ENCODE measurements around the gene CEBPZOS.
A peak's percentile ranks its signal among the peaks of the same experiment; 100 is the strongest.
"Not testable (repeated sequence)": the region's sequence is repeated elsewhere in the genome, so short reads cannot be mapped to it uniquely, and the experiment has no call there.

CEBPZOS gene

GRCh38 chr2:37219046-37219445 lies 22.8 kb downstream of the CEBPZOS start:
- H2AFZ ChIP-seq (ENCODE audit: low read depth, low read length) = no peak overlapping the region
- H3K9me3 ChIP-seq (ENCODE audit: control insufficient read depth, low read length) = no peaks in the 10 kb centered on the region
- H3K27me3 ChIP-seq (ENCODE audit: control insufficient read depth in 1 of 2, insufficient read depth in 1 of 2, low read length in 2 of 2) = no peaks in the 10 kb centered on the region
- H2BK120ac ChIP-seq (ENCODE audit: low read depth, low read length) = no peak overlapping the region
- H2BK5ac ChIP-seq (ENCODE audit: low read depth, low read length, poor library complexity, severe bottlenecking) = no peak overlapping the region
- H2AK5ac ChIP-seq (ENCODE audit: low read length, severe bottlenecking) = no peak overlapping the region
- no peak overlapping the region for H2BK12ac ChIP-seq (ENCODE audit: low read length in 2 of 2)
- no peak overlapping the region for H3K4me2 ChIP-seq (ENCODE audit: low read length, poor library complexity, severe bottlenecking)
- H3K27ac ChIP-seq (ENCODE audit: low read length, poor library complexity, severe bottlenecking) = no peak overlapping the region
- over 99% methylated on average over 4 of the region's 4 CpGs for WGBS
- no peak overlapping the region for H3K9ac ChIP-seq (ENCODE audit: low read length)
- peaks cover 16% of the 10 kb centered on the region for H3K79me1 ChIP-seq (replicated peaks; ENCODE audit: low read length, poor library complexity, severe bottlenecking)
- H3K18ac ChIP-seq (ENCODE audit: low read depth in 1 of 2, low read length in 2 of 2) = no peak overlapping the region
- H3K23ac ChIP-seq (ENCODE audit: low read length in 2 of 2) = no peak overlapping the region
- no peak overlapping the region for H3K14ac ChIP-seq (ENCODE audit: low read length in 2 of 2)
- no peak overlapping the region for H4K8ac ChIP-seq (ENCODE audit: low read length)
- H3K4ac ChIP-seq (ENCODE audit: low read depth in 1 of 2, low read length in 2 of 2) = no peak overlapping the region
- no peak for DNase-seq
- H3K4me3 ChIP-seq (ENCODE audit: insufficient read depth in 1 of 2, low read depth in 1 of 2, low read length in 2 of 2) = no peak overlapping the region
- H3K4me1 ChIP-seq (ENCODE audit: control insufficient read depth, insufficient read depth, low read depth, low read length) = no peaks in the 10 kb centered on the region
- no peak overlapping the region for H2BK15ac ChIP-seq (ENCODE audit: low read depth, poor library complexity, severe bottlenecking)
- no peak overlapping the region for H4K91ac ChIP-seq (ENCODE audit: low read length)
- H3K36me3 ChIP-seq (ENCODE audit: control insufficient read depth in 1 of 2, insufficient read depth in 2 of 2, low read depth in 1 of 2, low read length in 2 of 2) = peaks cover 11 to 90% of the 10 kb centered on the region in 2 experiments

DNA sequence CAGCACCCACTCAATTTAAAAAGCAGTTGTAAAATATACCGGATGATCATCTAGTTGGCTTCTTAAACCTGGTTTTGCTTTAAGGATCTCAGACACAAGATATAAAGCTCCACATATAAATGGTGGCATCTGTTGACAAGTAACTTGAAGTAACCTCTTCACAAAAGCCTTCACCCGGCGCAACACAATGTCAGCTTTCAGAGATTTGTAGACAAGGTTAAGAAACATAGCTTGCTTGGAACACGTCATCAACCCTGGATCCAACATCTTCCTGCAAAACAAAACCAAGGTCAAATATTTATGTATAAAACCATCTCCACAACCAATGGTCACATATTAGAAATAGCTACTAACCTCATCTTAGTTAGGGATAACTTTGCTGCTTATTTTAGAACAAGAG lies 26.8 kb downstream of the CEBPZOS start:
- H3K4ac ChIP-seq (ENCODE audit: low read depth in 1 of 2, low read length in 2 of 2) = no peak overlapping the region
- DNase-seq = no peak

DNA sequence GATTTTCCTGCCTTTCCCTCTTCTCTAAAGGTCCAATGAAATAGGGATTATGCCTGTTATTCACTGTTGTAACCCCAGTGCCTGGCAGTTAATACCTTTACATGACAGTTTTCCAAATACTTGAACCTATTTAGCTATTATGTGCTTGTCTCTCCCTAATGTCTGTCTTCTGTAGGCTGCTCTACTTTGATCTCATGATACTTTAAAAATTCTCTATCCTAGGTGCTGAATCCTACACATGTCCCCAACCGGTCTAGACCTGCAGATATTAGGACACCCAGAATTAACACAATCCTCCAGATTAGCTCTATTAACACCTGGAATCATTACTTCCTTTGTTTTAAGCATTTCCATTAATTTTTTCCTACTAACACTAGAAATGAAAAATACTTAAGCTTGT lies 27.8 kb downstream of the CEBPZOS start:
- Histone ChIP-seq H3K36me3 (ENCODE audit: control insufficient read depth in 1 of 2, insufficient read depth in 2 of 2, low read depth in 1 of 2, low read length in 2 of 2) (peaks cover 12 to 74% of the 10 kb centered on the region in 2 experiments), H2AFZ (ENCODE audit: low read depth, low read length) (no peak overlapping the region), H3K27ac (ENCODE audit: low read length, poor library complexity, severe bottlenecking) (no peak overlapping the region), H3K27me3 (ENCODE audit: control insufficient read depth in 1 of 2, insufficient read depth in 1 of 2, low read length in 2 of 2) (no peaks in the 10 kb centered on the region), H3K4me2 (ENCODE audit: low read length, poor library complexity, severe bottlenecking) (no peak overlapping the region), H4K8ac (ENCODE audit: low read length) (no peak overlapping the region), H3K9ac (ENCODE audit: low read length) (no peak overlapping the region), H4K91ac (ENCODE audit: low read length) (no peak overlapping the region), H3K4ac (ENCODE audit: low read depth in 1 of 2, low read length in 2 of 2) (no peak overlapping the region), H3K79me1 (replicated peaks; ENCODE audit: low read length, poor library complexity, severe bottlenecking) (peaks cover 17% of the 10 kb centered on the region), H2AK5ac (ENCODE audit: low read length, severe bottlenecking) (no peak overlapping the region), H2BK120ac (ENCODE audit: low read depth, low read length) (no peak overlapping the region), H3K18ac (ENCODE audit: low read depth in 1 of 2, low read length in 2 of 2) (no peak overlapping the region), H3K9me3 (ENCODE audit: control insufficient read depth, low read length) (no peaks in the 10 kb centered on the region), H3K14ac (ENCODE audit: low read length in 2 of 2) (no peak overlapping the region), H3K4me3 (ENCODE audit: insufficient read depth in 1 of 2, low read depth in 1 of 2, low read length in 2 of 2) (no peak overlapping the region), H2BK5ac (ENCODE audit: low read depth, low read length, poor library complexity, severe bottlenecking) (no peak overlapping the region), H2BK15ac (ENCODE audit: low read depth, poor library complexity, severe bottlenecking) (no peak overlapping the region), H3K23ac (ENCODE audit: low read length in 2 of 2) (no peak overlapping the region), H2BK12ac (ENCODE audit: low read length in 2 of 2) (no peak overlapping the region), H3K4me1 (ENCODE audit: control insufficient read depth, insufficient read depth, low read depth, low read length) (no peaks in the 10 kb centered on the region)
- no peak for DNase-seq
- 100% methylated on average over 1 of the region's 1 CpG for WGBS

More for the DNA sequence above, 26.8 kb downstream of the CEBPZOS start:
- WGBS = 97% methylated on average over 4 of the region's 4 CpGs
- Histone ChIP-seq H2BK15ac (ENCODE audit: low read depth, poor library complexity, severe bottlenecking) (no peak overlapping the region), H3K27me3 (ENCODE audit: control insufficient read depth in 1 of 2, insufficient read depth in 1 of 2, low read length in 2 of 2) (no peaks in the 10 kb centered on the region), H2AFZ (ENCODE audit: low read depth, low read length) (no peak overlapping the region), H3K79me1 (replicated peaks; ENCODE audit: low read length, poor library complexity, severe bottlenecking) (peaks cover 16% of the 10 kb centered on the region), H3K36me3 (ENCODE audit: control insufficient read depth in 1 of 2, insufficient read depth in 2 of 2, low read depth in 1 of 2, low read length in 2 of 2) (peaks cover 10 to 77% of the 10 kb centered on the region in 2 experiments), H2BK120ac (ENCODE audit: low read depth, low read length) (no peak overlapping the region), H4K91ac (ENCODE audit: low read length) (no peak overlapping the region), H4K8ac (ENCODE audit: low read length) (no peak overlapping the region), H3K4me2 (ENCODE audit: low read length, poor library complexity, severe bottlenecking) (no peak overlapping the region), H3K27ac (ENCODE audit: low read length, poor library complexity, severe bottlenecking) (no peak overlapping the region), H2AK5ac (ENCODE audit: low read length, severe bottlenecking) (no peak overlapping the region), H3K23ac (ENCODE audit: low read length in 2 of 2) (no peak overlapping the region), H2BK12ac (ENCODE audit: low read length in 2 of 2) (no peak overlapping the region), H3K18ac (ENCODE audit: low read depth in 1 of 2, low read length in 2 of 2) (no peak overlapping the region), H3K4me1 (ENCODE audit: control insufficient read depth, insufficient read depth, low read depth, low read length) (no peaks in the 10 kb centered on the region), H3K4me3 (ENCODE audit: insufficient read depth in 1 of 2, low read depth in 1 of 2, low read length in 2 of 2) (no peak overlapping the region), H3K9me3 (ENCODE audit: control insufficient read depth, low read length) (no peaks in the 10 kb centered on the region), H2BK5ac (ENCODE audit: low read depth, low read length, poor library complexity, severe bottlenecking) (no peak overlapping the region), H3K9ac (ENCODE audit: low read length) (no peak overlapping the region), H3K14ac (ENCODE audit: low read length in 2 of 2) (no peak overlapping the region)

DNA sequence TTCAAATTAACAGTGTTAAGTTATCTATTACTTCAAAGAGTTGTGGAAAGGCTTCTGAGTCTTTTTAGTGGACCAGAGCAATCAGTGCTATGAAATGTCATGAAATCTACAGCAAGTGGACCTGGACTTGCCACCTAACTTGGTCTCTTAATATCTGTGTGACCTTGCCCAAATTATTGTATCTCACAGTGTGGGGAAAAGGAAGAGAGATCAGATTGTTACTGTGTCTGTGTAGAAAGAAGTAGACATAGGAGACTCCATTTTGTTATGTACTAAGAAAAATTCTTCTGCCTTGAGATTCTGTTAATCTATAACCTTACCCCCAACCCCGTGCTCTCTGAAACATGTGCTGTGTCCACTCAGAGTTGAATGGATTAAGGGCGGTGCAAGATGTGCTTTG lies 28.8 kb downstream of the CEBPZOS start:
- not testable (repeated sequence) for DNase-seq; H4K91ac ChIP-seq (ENCODE audit: low read length); H2BK15ac ChIP-seq (ENCODE audit: low read depth, poor library complexity, severe bottlenecking); H3K27me3 ChIP-seq (ENCODE audit: control insufficient read depth in 1 of 2, insufficient read depth in 1 of 2, low read length in 2 of 2); H3K4ac ChIP-seq (ENCODE audit: low read depth in 1 of 2, low read length in 2 of 2); H2BK12ac ChIP-seq (ENCODE audit: low read length in 2 of 2); H2AK5ac ChIP-seq (ENCODE audit: low read length, severe bottlenecking); H3K4me1 ChIP-seq (ENCODE audit: control insufficient read depth, insufficient read depth, low read depth, low read length); H3K18ac ChIP-seq (ENCODE audit: low read depth in 1 of 2, low read length in 2 of 2); H3K23ac ChIP-seq (ENCODE audit: low read length in 2 of 2); H3K9ac ChIP-seq (ENCODE audit: low read length); H2BK120ac ChIP-seq (ENCODE audit: low read depth, low read length); H4K8ac ChIP-seq (ENCODE audit: low read length); H3K9me3 ChIP-seq (ENCODE audit: control insufficient read depth, low read length); H2AFZ ChIP-seq (ENCODE audit: low read depth, low read length); H3K4me3 ChIP-seq (ENCODE audit: insufficient read depth in 1 of 2, low read depth in 1 of 2, low read length in 2 of 2); H3K4me2 ChIP-seq (ENCODE audit: low read length, poor library complexity, severe bottlenecking); H2BK5ac ChIP-seq (ENCODE audit: low read depth, low read length, poor library complexity, severe bottlenecking); H3K14ac ChIP-seq (ENCODE audit: low read length in 2 of 2)
- no CpG with 5 or more reads among the region's 2 CpGs for WGBS
- peaks cover 12 to 65% of the 10 kb centered on the region in 2 experiments for H3K36me3 ChIP-seq (ENCODE audit: control insufficient read depth in 1 of 2, insufficient read depth in 2 of 2, low read depth in 1 of 2, low read length in 2 of 2)
- peaks cover 16% of the 10 kb centered on the region for H3K79me1 ChIP-seq (replicated peaks; ENCODE audit: low read length, poor library complexity, severe bottlenecking)
- H3K27ac ChIP-seq (ENCODE audit: low read length, poor library complexity, severe bottlenecking) = peak overlapping the region; percentile 47

Measured in mesenchymal stem cell (in vitro differentiated cells and primary cell).